Measurements from ENCODE around the gene CETP.

GRCh38 chr16:57009643-57010170, 48.0 kb downstream of the CETP start:
- TF ChIP-seq CTCF (IDR thresholded peaks at IDR 0.05; ENCODE audit: insufficient read depth, low read depth, low read length) (no peak), EZH2 (IDR thresholded peaks at IDR 0.05; ENCODE audit: insufficient read depth, low read length) (no peak)

Measured in astrocyte (in vitro differentiated cells and primary cell).